WTC11 (cell line): Measurements from ENCODE around the gene PRPF31. TPM values are rescaled to one million over a fixed set of nuclear protein-coding genes. Genes with fewer than 3 reads are reported as not detected.

Experiments used
- ATAC-seq: fragments of 200-7000 bp; cut with Tn5 transposase; 2 replicates; pipeline ENCODE4 v1.10.0; 2021; ENCODE audit warnings: mild to moderate bottlenecking, moderate library complexity
- Bru-seq: library from RNA; stranded (reverse); fragments of 400-500 nt; gene quantifications from one replicate; lab custom pipeline; 2021; lab: Mats Ljungman, UMichigan
- CTCF ChIA-PET: fragments of 300-600 bp; sonication (Branson Sonifier 250); formaldehyde crosslinking; loops from one replicate; lab custom pipeline; 2021; ENCODE audit warnings: antibody characterized with exemption; lab: Charles Lee
- POLR2A ChIA-PET: fragments of 350-600 bp; sonication (Branson Sonifier 250); formaldehyde crosslinking; loops from one replicate; lab custom pipeline; 2021; ENCODE audit warnings: antibody characterized with exemption; lab: Charles Lee
- DNase-seq: peaks from one replicate; pipeline ENCODE4 v3.0.0; 2021; ENCODE audit warnings: low spot score
- H3K27ac Mint-ChIP-seq: 2 replicates; pipeline ENCODE4 v1.8.0; 2021; ENCODE audit warnings: mixed read lengths
- H3K27me3 Mint-ChIP-seq: 2 replicates; pipeline ENCODE4 v1.8.0; 2021; ENCODE audit warnings: low read depth, mild to moderate bottlenecking, moderate library complexity, mixed read lengths
- H3K36me3 Mint-ChIP-seq: 2 replicates; pipeline ENCODE4 v1.8.0; 2021; ENCODE audit warnings: mixed read lengths
- H3K4me1 Mint-ChIP-seq: 2 replicates; pipeline ENCODE4 v1.8.0; 2022; ENCODE audit warnings: mixed read lengths
- H3K4me3 Mint-ChIP-seq: 2 replicates; pipeline ENCODE4 v1.8.0; 2021; ENCODE audit warnings: mild to moderate bottlenecking, moderate library complexity, mixed read lengths
- H3K9me3 Mint-ChIP-seq: 2 replicates; pipeline ENCODE4 v1.8.0; 2021; ENCODE audit warnings: mixed read lengths
- CREB1 ChIP-seq: sonication (generic); formaldehyde crosslinking; IDR thresholded peaks from 2 replicates; pipeline ENCODE4 v1.8.0; 2023; ENCODE audit warnings: mild to moderate bottlenecking, missing genetic modification reagents
- ELF4 ChIP-seq: sonication (generic); formaldehyde crosslinking; IDR thresholded peaks from 2 replicates; pipeline ENCODE4 v1.8.1; 2022; ENCODE audit warnings: low read depth, mild to moderate bottlenecking, moderate library complexity, missing genetic modification reagents
- FOXK1 ChIP-seq: sonication (generic); formaldehyde crosslinking; IDR thresholded peaks from 2 replicates; pipeline ENCODE4 v1.8.0; 2022; ENCODE audit warnings: mild to moderate bottlenecking, moderate library complexity, missing genetic modification reagents
- OVOL2 ChIP-seq: fragments of 250-450 bp; sonication (Bioruptor Pico); IDR thresholded peaks from 2 replicates; pipeline ENCODE4 v1.9.0; 2021; ENCODE audit warnings: mild to moderate bottlenecking, borderline replicate concordance
- PRRX2 ChIP-seq: fragments of 250-450 bp; sonication (Bioruptor Pico); IDR thresholded peaks from 2 replicates; pipeline ENCODE4 v1.8.0; 2021; ENCODE audit warnings: mild to moderate bottlenecking
- RORB ChIP-seq: fragments of 250-450 bp; sonication (Bioruptor Pico); IDR thresholded peaks from 2 replicates; pipeline ENCODE4 v1.9.0; 2021; ENCODE audit warnings: mild to moderate bottlenecking
- SOX15 ChIP-seq: fragments of 250-450 bp; sonication (Bioruptor Pico); IDR thresholded peaks from 2 replicates; pipeline ENCODE4 v1.9.0; 2021; ENCODE audit warnings: mild to moderate bottlenecking
- SP1 ChIP-seq: sonication (generic); formaldehyde crosslinking; conservative IDR thresholded peaks from 2 replicates; pipeline ENCODE4 v1.8.1; 2022; ENCODE audit warnings: missing genetic modification reagents
- TEAD1 ChIP-seq: sonication (generic); formaldehyde crosslinking; IDR thresholded peaks from 2 replicates; pipeline ENCODE4 v1.8.0; 2022; ENCODE audit warnings: mild to moderate bottlenecking, missing genetic modification reagents
- ZBTB21 ChIP-seq: sonication (generic); formaldehyde crosslinking; IDR thresholded peaks from 2 replicates; pipeline ENCODE4 v1.8.1; 2023; ENCODE audit warnings: mild to moderate bottlenecking, missing genetic modification reagents, borderline replicate concordance
- ZNF317 ChIP-seq: sonication (generic); formaldehyde crosslinking; IDR thresholded peaks from 2 replicates; pipeline ENCODE4 v1.8.1; 2023; ENCODE audit warnings: low read depth, mild to moderate bottlenecking, moderate library complexity, missing genetic modification reagents, borderline replicate concordance
- ZNF671 ChIP-seq: fragments of 250-450 bp; sonication (Bioruptor Pico); IDR thresholded peaks from 2 replicates; pipeline ENCODE4 v1.8.0; 2021; ENCODE audit warnings: mild to moderate bottlenecking
- long read RNA-seq, 3 experiments: library from RNA in 1 of 3; library from capped mRNA in 1 of 3; library from polyadenylated mRNA in 1 of 3; unstranded in 2 of 3; stranded (forward) in 1 of 3; transcript quantifications; one replicate each; pipeline ENCODE4 v2.0.0, GENCODE V29; 2021
- total RNA-seq: library from RNA; stranded (reverse); gene quantifications from 3 replicates; pipeline ENCODE4 v1.2.3, GENCODE V29; 2021
- TF ChIP-seq, protein P1 (sequence below): sonication (generic); formaldehyde crosslinking; IDR thresholded peaks from 2 replicates; pipeline ENCODE4 v1.8.0; 2023; ENCODE audit warnings: missing genetic modification reagents, mild to moderate bottlenecking, borderline replicate concordance
- TF ChIP-seq, protein P2 (sequence below): fragments of 250-450 bp; sonication (Bioruptor Pico); IDR thresholded peaks from 2 replicates; pipeline ENCODE4 v1.9.0; 2021; ENCODE audit warnings: mild to moderate bottlenecking
- TF ChIP-seq, protein P3 (sequence below): sonication (generic); formaldehyde crosslinking; conservative IDR thresholded peaks from 2 replicates; pipeline ENCODE4 v1.8.1; 2023; ENCODE audit warnings: mild to moderate bottlenecking, low read depth, missing genetic modification reagents, moderate library complexity
- TF ChIP-seq, protein P4 (sequence below): sonication (generic); formaldehyde crosslinking; IDR thresholded peaks from 2 replicates; pipeline ENCODE4 v1.8.0; 2023; ENCODE audit warnings: mild to moderate bottlenecking, missing genetic modification reagents
- TF ChIP-seq, protein P5 (sequence below): sonication (generic); formaldehyde crosslinking; IDR thresholded peaks from 2 replicates; pipeline ENCODE4 v1.8.1; 2022; ENCODE audit warnings: mild to moderate bottlenecking, missing genetic modification reagents, moderate library complexity, borderline replicate concordance
- TF ChIP-seq, protein P6 (sequence below): sonication (generic); formaldehyde crosslinking; IDR thresholded peaks from 2 replicates; pipeline ENCODE4 v1.8.0; 2022; ENCODE audit warnings: mild to moderate bottlenecking, missing genetic modification reagents

The PRPF31 gene, protein sequence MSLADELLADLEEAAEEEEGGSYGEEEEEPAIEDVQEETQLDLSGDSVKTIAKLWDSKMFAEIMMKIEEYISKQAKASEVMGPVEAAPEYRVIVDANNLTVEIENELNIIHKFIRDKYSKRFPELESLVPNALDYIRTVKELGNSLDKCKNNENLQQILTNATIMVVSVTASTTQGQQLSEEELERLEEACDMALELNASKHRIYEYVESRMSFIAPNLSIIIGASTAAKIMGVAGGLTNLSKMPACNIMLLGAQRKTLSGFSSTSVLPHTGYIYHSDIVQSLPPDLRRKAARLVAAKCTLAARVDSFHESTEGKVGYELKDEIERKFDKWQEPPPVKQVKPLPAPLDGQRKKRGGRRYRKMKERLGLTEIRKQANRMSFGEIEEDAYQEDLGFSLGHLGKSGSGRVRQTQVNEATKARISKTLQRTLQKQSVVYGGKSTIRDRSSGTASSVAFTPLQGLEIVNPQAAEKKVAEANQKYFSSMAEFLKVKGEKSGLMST
- total RNA-seq (82.3 to 92.8 TPM (median 89.5 TPM) in 3 replicates), Bru-seq, nascent RNA (percentile 57 among the genes with signal in this experiment)
- long read RNA-seq, experiment 1, transcript PRPF31-201 (14 exons, 2,126 nt) = major isoform, 311 of 417 reads
- long read RNA-seq, experiment 1, partial matches to known transcripts = 47 of 417 reads
- long read RNA-seq, experiment 1, other reads (novel, unspliced or antisense) = 56 of 417 reads
- long read RNA-seq, experiment 2, transcript PRPF31-201 (14 exons, 2,126 nt) = major isoform, 13 of 109 reads
- long read RNA-seq, experiment 2, partial matches to known transcripts = 85 of 109 reads
- long read RNA-seq, experiment 2, other reads (novel, unspliced or antisense) = 9 of 109 reads
- long read RNA-seq, experiment 3, transcript PRPF31-201 (14 exons, 2,126 nt) = major isoform, 76 of 158 reads
- long read RNA-seq, experiment 3, partial matches to known transcripts = 58 of 158 reads
- long read RNA-seq, experiment 3, other reads (novel, unspliced or antisense) = 24 of 158 reads

DNA sequence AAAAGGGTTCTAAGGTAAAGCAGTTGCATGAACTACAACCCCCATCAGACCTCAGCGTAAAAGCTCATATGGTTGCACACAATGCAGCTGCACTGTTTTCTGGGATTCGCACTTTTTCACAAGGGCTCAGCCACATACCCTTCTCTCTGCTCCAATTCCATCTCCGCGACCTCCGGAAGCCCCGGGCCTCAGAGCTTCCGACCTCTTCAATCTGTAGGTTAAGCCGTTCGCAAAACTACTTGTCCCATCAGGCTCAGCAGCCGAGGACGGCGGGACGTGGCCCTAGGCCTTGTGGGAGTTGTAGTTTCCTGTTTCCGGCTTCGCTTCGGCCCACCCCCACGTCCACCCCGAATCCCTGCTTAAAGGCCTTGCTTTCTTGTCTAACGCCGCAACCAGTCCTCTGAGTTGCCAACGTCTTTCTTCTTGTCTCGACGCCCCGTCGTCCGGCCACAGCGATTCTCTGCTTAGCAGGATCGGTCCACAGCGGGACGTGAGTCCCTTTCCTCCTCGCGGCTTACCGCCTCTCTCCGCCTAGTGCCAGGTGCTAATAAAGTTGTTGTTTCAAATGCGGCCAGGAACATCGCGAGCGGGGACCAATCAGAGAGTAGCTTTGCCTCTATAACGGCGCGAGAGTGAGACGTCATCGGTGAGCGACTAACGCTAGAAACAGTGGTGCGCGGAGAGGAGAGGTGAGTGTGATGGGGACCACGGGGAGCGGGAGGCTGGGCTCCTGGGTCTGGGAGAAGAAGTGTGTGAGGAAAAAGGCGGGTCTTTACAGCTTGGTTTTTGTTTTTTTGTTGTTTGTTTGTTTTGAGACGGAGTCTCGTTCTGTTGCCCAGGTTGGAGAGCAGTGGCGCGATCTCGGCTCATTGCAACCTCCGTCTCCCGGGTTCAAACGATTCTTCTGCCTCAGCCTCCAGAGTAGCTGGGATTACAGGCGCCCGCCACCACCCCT is at the start of gene PRPF31, which contains the start of gene TFPT:
Gene PRPF31 (plus strand): TSS at position 646 of the 955 bp plus-strand sequence. CDS start 2,525 bp downstream, outside the sequence.
Gene TFPT (minus strand): TSS at position 549 of the 955 bp plus-strand sequence. CDS start 388 bp downstream, at position 161.
- peak within 1 kb of the TSS; percentile 93 for H3K27ac Mint-ChIP-seq
- peak within 1 kb of the TSS; percentile 95 for H3K4me3 Mint-ChIP-seq
- H3K4me1 Mint-ChIP-seq = peaks cover 22% of the 10 kb centered on the region
- DNase-seq (peak; percentile 97), ATAC-seq (peak; percentile 93)
- ChIA-PET POLR2A (interaction anchor here (0.5 to 3.1 kb wide), 7 partner anchors 12 to 248 kb away, joined by 3 to 23 read pairs (median 5); partner anchors contain the start of genes CNOT3, MYADM, NDUFA3 and TMC4), CTCF (interaction anchor here (0.8 to 2.5 kb wide), 9 partner anchors 18 to 203 kb away, joined by 3 to 9 read pairs (median 3); partner anchors contain the start of gene CNOT3)
- H3K36me3 Mint-ChIP-seq = peaks cover 29% of the 10 kb centered on the region
- no peaks in the 10 kb centered on the region for H3K9me3 Mint-ChIP-seq
- H3K27me3 Mint-ChIP-seq = no peaks in the 10 kb centered on the region; the same call in 1 of the 2 replicates
- peak; percentile 98 for TF ChIP-seq FOXK1 (CRISPR knock-in tag)
- TF ChIP-seq RORB (CRISPR knock-in tag) = no peak
- peak; percentile 90 for TF ChIP-seq CREB1 (CRISPR knock-in tag)
- TF ChIP-seq SP1 (CRISPR knock-in tag) = peak; percentile 80; the same call in 1 of the 2 replicates
- TF ChIP-seq, protein P1, sequence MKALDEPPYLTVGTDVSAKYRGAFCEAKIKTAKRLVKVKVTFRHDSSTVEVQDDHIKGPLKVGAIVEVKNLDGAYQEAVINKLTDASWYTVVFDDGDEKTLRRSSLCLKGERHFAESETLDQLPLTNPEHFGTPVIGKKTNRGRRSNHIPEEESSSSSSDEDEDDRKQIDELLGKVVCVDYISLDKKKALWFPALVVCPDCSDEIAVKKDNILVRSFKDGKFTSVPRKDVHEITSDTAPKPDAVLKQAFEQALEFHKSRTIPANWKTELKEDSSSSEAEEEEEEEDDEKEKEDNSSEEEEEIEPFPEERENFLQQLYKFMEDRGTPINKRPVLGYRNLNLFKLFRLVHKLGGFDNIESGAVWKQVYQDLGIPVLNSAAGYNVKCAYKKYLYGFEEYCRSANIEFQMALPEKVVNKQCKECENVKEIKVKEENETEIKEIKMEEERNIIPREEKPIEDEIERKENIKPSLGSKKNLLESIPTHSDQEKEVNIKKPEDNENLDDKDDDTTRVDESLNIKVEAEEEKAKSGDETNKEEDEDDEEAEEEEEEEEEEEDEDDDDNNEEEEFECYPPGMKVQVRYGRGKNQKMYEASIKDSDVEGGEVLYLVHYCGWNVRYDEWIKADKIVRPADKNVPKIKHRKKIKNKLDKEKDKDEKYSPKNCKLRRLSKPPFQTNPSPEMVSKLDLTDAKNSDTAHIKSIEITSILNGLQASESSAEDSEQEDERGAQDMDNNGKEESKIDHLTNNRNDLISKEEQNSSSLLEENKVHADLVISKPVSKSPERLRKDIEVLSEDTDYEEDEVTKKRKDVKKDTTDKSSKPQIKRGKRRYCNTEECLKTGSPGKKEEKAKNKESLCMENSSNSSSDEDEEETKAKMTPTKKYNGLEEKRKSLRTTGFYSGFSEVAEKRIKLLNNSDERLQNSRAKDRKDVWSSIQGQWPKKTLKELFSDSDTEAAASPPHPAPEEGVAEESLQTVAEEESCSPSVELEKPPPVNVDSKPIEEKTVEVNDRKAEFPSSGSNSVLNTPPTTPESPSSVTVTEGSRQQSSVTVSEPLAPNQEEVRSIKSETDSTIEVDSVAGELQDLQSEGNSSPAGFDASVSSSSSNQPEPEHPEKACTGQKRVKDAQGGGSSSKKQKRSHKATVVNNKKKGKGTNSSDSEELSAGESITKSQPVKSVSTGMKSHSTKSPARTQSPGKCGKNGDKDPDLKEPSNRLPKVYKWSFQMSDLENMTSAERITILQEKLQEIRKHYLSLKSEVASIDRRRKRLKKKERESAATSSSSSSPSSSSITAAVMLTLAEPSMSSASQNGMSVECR (CRISPR knock-in tag) = peak; percentile 87; the same call in 1 of the 2 replicates
- TF ChIP-seq, protein P2, sequence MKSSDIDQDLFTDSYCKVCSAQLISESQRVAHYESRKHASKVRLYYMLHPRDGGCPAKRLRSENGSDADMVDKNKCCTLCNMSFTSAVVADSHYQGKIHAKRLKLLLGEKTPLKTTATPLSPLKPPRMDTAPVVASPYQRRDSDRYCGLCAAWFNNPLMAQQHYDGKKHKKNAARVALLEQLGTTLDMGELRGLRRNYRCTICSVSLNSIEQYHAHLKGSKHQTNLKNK (CRISPR knock-in tag) = no peak
- peak; percentile 60; the same call in 1 of the 2 replicates for TF ChIP-seq TEAD1
- TF ChIP-seq, protein P3, sequence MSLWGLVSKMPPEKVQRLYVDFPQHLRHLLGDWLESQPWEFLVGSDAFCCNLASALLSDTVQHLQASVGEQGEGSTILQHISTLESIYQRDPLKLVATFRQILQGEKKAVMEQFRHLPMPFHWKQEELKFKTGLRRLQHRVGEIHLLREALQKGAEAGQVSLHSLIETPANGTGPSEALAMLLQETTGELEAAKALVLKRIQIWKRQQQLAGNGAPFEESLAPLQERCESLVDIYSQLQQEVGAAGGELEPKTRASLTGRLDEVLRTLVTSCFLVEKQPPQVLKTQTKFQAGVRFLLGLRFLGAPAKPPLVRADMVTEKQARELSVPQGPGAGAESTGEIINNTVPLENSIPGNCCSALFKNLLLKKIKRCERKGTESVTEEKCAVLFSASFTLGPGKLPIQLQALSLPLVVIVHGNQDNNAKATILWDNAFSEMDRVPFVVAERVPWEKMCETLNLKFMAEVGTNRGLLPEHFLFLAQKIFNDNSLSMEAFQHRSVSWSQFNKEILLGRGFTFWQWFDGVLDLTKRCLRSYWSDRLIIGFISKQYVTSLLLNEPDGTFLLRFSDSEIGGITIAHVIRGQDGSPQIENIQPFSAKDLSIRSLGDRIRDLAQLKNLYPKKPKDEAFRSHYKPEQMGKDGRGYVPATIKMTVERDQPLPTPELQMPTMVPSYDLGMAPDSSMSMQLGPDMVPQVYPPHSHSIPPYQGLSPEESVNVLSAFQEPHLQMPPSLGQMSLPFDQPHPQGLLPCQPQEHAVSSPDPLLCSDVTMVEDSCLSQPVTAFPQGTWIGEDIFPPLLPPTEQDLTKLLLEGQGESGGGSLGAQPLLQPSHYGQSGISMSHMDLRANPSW (CRISPR knock-in tag) = no peak
- no peak for TF ChIP-seq ZBTB21
- TF ChIP-seq PRRX2 (CRISPR knock-in tag) = no peak
- TF ChIP-seq OVOL2 = no peak
- no peak for TF ChIP-seq ZNF671 (CRISPR knock-in tag)
- TF ChIP-seq SOX15 (CRISPR knock-in tag) = no peak
- TF ChIP-seq, protein P4, sequence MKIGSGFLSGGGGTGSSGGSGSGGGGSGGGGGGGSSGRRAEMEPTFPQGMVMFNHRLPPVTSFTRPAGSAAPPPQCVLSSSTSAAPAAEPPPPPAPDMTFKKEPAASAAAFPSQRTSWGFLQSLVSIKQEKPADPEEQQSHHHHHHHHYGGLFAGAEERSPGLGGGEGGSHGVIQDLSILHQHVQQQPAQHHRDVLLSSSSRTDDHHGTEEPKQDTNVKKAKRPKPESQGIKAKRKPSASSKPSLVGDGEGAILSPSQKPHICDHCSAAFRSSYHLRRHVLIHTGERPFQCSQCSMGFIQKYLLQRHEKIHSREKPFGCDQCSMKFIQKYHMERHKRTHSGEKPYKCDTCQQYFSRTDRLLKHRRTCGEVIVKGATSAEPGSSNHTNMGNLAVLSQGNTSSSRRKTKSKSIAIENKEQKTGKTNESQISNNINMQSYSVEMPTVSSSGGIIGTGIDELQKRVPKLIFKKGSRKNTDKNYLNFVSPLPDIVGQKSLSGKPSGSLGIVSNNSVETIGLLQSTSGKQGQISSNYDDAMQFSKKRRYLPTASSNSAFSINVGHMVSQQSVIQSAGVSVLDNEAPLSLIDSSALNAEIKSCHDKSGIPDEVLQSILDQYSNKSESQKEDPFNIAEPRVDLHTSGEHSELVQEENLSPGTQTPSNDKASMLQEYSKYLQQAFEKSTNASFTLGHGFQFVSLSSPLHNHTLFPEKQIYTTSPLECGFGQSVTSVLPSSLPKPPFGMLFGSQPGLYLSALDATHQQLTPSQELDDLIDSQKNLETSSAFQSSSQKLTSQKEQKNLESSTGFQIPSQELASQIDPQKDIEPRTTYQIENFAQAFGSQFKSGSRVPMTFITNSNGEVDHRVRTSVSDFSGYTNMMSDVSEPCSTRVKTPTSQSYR (CRISPR knock-in tag) = peak; percentile 77; the same call in 1 of the 2 replicates
- TF ChIP-seq, protein P5, sequence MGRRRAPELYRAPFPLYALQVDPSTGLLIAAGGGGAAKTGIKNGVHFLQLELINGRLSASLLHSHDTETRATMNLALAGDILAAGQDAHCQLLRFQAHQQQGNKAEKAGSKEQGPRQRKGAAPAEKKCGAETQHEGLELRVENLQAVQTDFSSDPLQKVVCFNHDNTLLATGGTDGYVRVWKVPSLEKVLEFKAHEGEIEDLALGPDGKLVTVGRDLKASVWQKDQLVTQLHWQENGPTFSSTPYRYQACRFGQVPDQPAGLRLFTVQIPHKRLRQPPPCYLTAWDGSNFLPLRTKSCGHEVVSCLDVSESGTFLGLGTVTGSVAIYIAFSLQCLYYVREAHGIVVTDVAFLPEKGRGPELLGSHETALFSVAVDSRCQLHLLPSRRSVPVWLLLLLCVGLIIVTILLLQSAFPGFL (CRISPR knock-in tag) = no peak; the same call in 1 of the 2 replicates
- TF ChIP-seq ZNF317 = no peak
- no peak for TF ChIP-seq ELF4 (CRISPR knock-in tag)
- TF ChIP-seq, protein P6, sequence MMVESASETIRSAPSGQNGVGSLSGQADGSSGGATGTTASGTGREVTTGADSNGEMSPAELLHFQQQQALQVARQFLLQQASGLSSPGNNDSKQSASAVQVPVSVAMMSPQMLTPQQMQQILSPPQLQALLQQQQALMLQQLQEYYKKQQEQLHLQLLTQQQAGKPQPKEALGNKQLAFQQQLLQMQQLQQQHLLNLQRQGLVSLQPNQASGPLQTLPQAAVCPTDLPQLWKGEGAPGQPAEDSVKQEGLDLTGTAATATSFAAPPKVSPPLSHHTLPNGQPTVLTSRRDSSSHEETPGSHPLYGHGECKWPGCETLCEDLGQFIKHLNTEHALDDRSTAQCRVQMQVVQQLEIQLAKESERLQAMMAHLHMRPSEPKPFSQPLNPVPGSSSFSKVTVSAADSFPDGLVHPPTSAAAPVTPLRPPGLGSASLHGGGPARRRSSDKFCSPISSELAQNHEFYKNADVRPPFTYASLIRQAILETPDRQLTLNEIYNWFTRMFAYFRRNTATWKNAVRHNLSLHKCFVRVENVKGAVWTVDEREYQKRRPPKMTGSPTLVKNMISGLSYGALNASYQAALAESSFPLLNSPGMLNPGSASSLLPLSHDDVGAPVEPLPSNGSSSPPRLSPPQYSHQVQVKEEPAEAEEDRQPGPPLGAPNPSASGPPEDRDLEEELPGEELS = no peak
